ENCODE results near the gene RIT1. TPM values are rescaled to one million over a fixed set of nuclear protein-coding genes. Genes with fewer than 3 reads are reported as not detected.
"Not testable (repeated sequence)": the region's sequence is repeated elsewhere in the genome, so short reads cannot be mapped to it uniquely, and the experiment has no call there.

Gene RIT1
- total RNA-seq, 6 donors from 2014 or later, result 26.3 to 67.1 (median 45.1) TPM

DNA sequence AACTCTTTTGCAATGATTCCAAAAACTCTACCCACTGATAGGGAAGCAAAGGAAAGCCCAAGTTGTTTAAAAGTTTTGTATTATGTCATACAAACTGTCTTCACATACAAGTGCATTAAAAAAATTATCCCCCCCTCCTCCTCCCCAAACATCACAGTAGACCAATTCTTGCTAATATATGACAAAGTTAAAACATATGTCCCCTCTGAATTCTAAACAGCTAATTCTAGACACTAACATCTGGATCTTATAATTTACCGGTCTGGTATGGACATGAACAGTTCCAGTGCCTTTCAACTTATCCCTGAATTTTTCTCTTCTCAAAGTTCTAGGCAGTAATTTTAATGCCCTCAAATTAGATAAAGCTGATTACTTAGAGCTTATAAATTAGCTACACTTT lies 13.4 kb downstream of the RIT1 start:
- no peak for DNase-seq
- Histone ChIP-seq H3K9me3 (no peaks in the 10 kb centered on the region), H3K36me3 (peaks cover 27 to 68% (median 56%) of the 10 kb centered on the region in 4 donors), H3K4me1 (peaks cover 14 to 16% (median 15%) of the 10 kb centered on the region in 4 donors), H3K27me3 (no peaks in the 10 kb centered on the region), H3K27ac (no peak overlapping the region), H3K4me3 (no peak overlapping the region)
- 88 to 89% methylated on average over 1 of the region's 1 CpG for WGBS, 2 donors
- ATAC-seq (ENCODE audit: low FRiP score in 2 of 2), result no peak
- TF ChIP-seq POLR2A (IDR thresholded peaks at IDR 0.05), result no peak
- no peak for TF ChIP-seq POLR2AphosphoS5 (IDR thresholded peaks at IDR 0.05)
- TF ChIP-seq CTCF (IDR thresholded peaks at IDR 0.05), result no peak
- TF ChIP-seq EP300 (IDR thresholded peaks at IDR 0.05), result no peak

- Histone ChIP-seq H3K36me3 (peaks cover 17 to 55% (median 44%) of the 10 kb centered on the region in 4 donors), H3K4me1 (peaks cover 16 to 19% (median 18%) of the 10 kb centered on the region in 4 donors)
- ATAC-seq (ENCODE audit: low FRiP score in 2 of 2); H3K9me3 ChIP-seq; H3K27ac ChIP-seq; DNase-seq; H3K4me3 ChIP-seq; H3K27me3 ChIP-seq: not testable (repeated sequence)
- 94 to 98% methylated on average over 8 of the region's 8 CpGs for WGBS, 2 donors
These were observed 14.7 kb downstream of the RIT1 start for GRCh38 chr1:155896476-155896875.

DNA sequence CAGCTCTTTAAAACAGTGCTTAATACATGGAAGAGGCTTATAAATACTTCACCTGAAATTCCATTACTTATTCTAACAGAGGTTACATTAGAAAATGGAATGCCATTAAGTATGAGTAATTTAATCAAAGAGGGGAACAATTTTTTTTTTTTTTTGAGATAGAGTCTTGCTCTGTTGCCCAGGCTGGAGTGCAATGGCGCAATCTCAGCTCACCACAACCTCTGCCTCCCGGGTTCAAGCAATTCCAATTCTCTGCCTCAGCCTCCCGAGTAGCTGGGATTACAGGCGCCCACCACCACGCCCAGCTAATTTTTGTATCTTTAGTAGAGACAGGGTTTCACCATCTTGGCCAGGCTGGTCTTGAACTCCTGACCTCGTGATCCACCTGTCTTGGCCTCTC lies 15.5 kb downstream of the RIT1 start:
- not testable (repeated sequence) for H3K9me3 ChIP-seq; H3K27ac ChIP-seq; H3K27me3 ChIP-seq; DNase-seq; H3K4me3 ChIP-seq; ATAC-seq (ENCODE audit: low FRiP score in 2 of 2)
- H3K36me3 ChIP-seq, result peaks cover 12 to 46% (median 35%) of the 10 kb centered on the region in 4 donors
- 89 to 95% methylated on average over 6 of the region's 6 CpGs for WGBS, 2 donors
- H3K4me1 ChIP-seq, result peaks cover 16 to 19% (median 18%) of the 10 kb centered on the region in 4 donors

- TF ChIP-seq POLR2AphosphoS5 (IDR thresholded peaks at IDR 0.05) (no peak), CTCF (IDR thresholded peaks at IDR 0.05) (no peak), EP300 (IDR thresholded peaks at IDR 0.05) (no peak), POLR2A (IDR thresholded peaks at IDR 0.05) (no peak)
- H3K9me3 ChIP-seq, result no peaks in the 10 kb centered on the region
- ATAC-seq (ENCODE audit: low FRiP score in 2 of 2) (peak; percentile 63 to 65), DNase-seq (no peak)
- H3K36me3 ChIP-seq, result peaks cover 0 to 26% (median 16%) of the 10 kb centered on the region in 4 donors
- WGBS, 2 donors, result 43 to 51% methylated on average over 10 of the region's 10 CpGs
- H3K4me1 ChIP-seq, result peaks cover 16 to 19% (median 18%) of the 10 kb centered on the region in 4 donors
- no peaks in the 10 kb centered on the region for H3K27me3 ChIP-seq
- peak overlapping the region; percentile 71 to 79 (median 78) for H3K27ac ChIP-seq
- no peak overlapping the region for H3K4me3 ChIP-seq
These were observed 17.6 kb downstream of the RIT1 start for GRCh38 chr1:155893389-155894142.

DNA sequence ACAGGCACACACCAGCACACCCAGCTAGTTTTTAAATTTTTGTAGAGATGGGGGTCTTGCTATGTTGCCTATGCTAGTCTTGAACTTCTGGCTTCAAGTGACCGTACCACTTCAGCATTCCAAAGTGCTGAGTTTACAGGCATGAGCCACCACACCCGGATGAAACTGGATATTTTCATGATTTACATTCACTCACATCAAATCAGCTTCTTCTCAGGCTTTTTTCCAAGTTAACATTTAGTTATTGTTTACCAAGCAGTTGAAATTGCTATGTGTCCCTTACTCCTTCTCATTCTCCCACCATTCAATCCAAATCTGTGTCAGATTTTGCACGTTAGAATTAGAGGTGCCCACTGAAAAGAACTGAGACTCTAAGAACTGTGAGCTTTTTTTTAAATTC lies 18.4 kb downstream of the RIT1 start:
- Histone ChIP-seq H3K9me3 (no peaks in the 10 kb centered on the region), H3K27me3 (no peaks in the 10 kb centered on the region), H3K36me3 (peaks cover 0 to 20% (median 15%) of the 10 kb centered on the region in 4 donors), H3K4me3 (no peak overlapping the region), H3K4me1 (peaks cover 16 to 19% (median 18%) of the 10 kb centered on the region in 4 donors), H3K27ac (peak overlapping the region; percentile 50 to 79 (median 74))
- ATAC-seq (ENCODE audit: low FRiP score in 2 of 2) (peak in 1 of 2 donors; percentile 55), DNase-seq (no peak)
- WGBS, 2 donors, result 36 to 57% methylated on average over 3 of the region's 3 CpGs
- TF ChIP-seq EP300 (IDR thresholded peaks at IDR 0.05) (no peak), CTCF (IDR thresholded peaks at IDR 0.05) (no peak), POLR2A (IDR thresholded peaks at IDR 0.05) (no peak), POLR2AphosphoS5 (IDR thresholded peaks at IDR 0.05) (no peak)

DNA sequence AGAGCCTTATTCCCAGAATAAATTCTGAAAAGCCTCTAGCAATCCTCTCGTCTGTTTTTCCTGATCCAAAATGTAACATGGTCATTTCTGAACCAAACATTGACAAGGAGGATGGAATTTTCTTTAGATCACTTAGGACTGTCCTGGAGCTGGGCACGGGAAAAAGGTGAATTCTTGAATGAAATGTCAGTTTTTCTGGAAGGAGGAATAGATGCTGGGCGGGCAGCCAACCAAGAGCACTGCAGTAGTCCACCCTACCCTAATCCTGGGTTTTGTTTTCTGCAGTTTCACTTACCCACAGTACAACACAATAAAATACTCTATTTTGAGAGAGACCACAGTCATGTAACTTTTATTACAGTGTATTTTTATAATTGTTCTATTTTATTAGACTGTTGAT lies 20.9 kb downstream of the RIT1 start:
- Histone ChIP-seq H3K9me3 (no peaks in the 10 kb centered on the region), H3K4me3 (no peak overlapping the region), H3K4me1 (peaks cover 16 to 19% (median 18%) of the 10 kb centered on the region in 4 donors), H3K27me3 (no peaks in the 10 kb centered on the region), H3K36me3 (no peaks in the 10 kb centered on the region), H3K27ac (no peak overlapping the region)
- ATAC-seq (ENCODE audit: low FRiP score in 2 of 2), result no peak
- 57 to 71% methylated on average over 3 of the region's 3 CpGs for WGBS, 2 donors
- DNase-seq, result no peak
- TF ChIP-seq CTCF (IDR thresholded peaks at IDR 0.05), result no peak
- TF ChIP-seq POLR2A (IDR thresholded peaks at IDR 0.05), result no peak
- TF ChIP-seq POLR2AphosphoS5 (IDR thresholded peaks at IDR 0.05), result no peak
- no peak for TF ChIP-seq EP300 (IDR thresholded peaks at IDR 0.05)
